Neural progenitor cell (in vitro differentiated cells): Measurements from ENCODE around the gene FREM2. TPM values are rescaled to one million over a fixed set of nuclear protein-coding genes. Genes with fewer than 3 reads are reported as not detected.

Experiments
- DNase-seq: peaks from one replicate; pipeline ENCODE4 v3.0.0-alpha.2; 2016; ENCODE audit warnings: low spot score
- H2AFZ ChIP-seq: fragments of 200-600 bp; sonication (generic); replicated peaks from 2 replicates; pipeline ENCODE4 v1.6.1; 2016; ENCODE audit warnings: antibody characterized with exemption
- H3F3A ChIP-seq: fragments of 200-600 bp; sonication (generic); 2 replicates; pipeline ENCODE4 v1.6.1; 2016; ENCODE audit warnings: antibody characterized with exemption, low read depth
- H3K27ac ChIP-seq: fragments of 200-600 bp; sonication (generic); 2 replicates; pipeline ENCODE4 v1.5.1; 2016; ENCODE audit warnings: mild to moderate bottlenecking
- H3K27me3 ChIP-seq: fragments of 200-600 bp; sonication (generic); 2 replicates; pipeline ENCODE4 v1.6.1; 2016; ENCODE audit warnings: mild to moderate bottlenecking, moderate library complexity
- H3K36me3 ChIP-seq: fragments of 200-600 bp; sonication (generic); 2 replicates; pipeline ENCODE4 v1.5.1; 2016
- H3K4me1 ChIP-seq: fragments of 200-600 bp; sonication (generic); 2 replicates; pipeline ENCODE4 v1.6.1; 2016; ENCODE audit warnings: mixed run types
- H3K4me2 ChIP-seq: fragments of 200-600 bp; sonication (generic); 2 replicates; pipeline ENCODE4 v1.6.1; 2016
- H3K4me3 ChIP-seq: fragments of 200-600 bp; sonication (generic); 2 replicates; pipeline ENCODE4 v1.5.1; 2016
- H3K79me2 ChIP-seq: fragments of 200-600 bp; sonication (generic); 2 replicates; pipeline ENCODE4 v1.6.1; 2016; ENCODE audit warnings: low read depth
- H3K9ac ChIP-seq: fragments of 200-600 bp; sonication (generic); 2 replicates; pipeline ENCODE4 v1.6.1; 2016
- H3K9me3 ChIP-seq: fragments of 200-600 bp; sonication (generic); 2 replicates; pipeline ENCODE4 v1.5.1; 2016; ENCODE audit warnings: low read depth
- H4K20me1 ChIP-seq: fragments of 200-600 bp; sonication (generic); 2 replicates; pipeline ENCODE4 v1.6.1; 2016; ENCODE audit warnings: low read depth
- H3K27ac Mint-ChIP-seq: 3 replicates; pipeline ENCODE4 v1.8.0; 2021; ENCODE audit warnings: mixed read lengths
- H3K27me3 Mint-ChIP-seq: 2 replicates; pipeline ENCODE4 v1.8.0; 2022; ENCODE audit warnings: low read depth, mild to moderate bottlenecking, inconsistent platforms, moderate library complexity, mixed read lengths; ENCODE audit not compliant: insufficient read depth
- H3K36me3 Mint-ChIP-seq: 3 replicates; pipeline ENCODE4 v1.8.0; 2021; ENCODE audit warnings: mixed read lengths
- H3K4me1 Mint-ChIP-seq: 3 replicates; pipeline ENCODE4 v1.8.0; 2021; ENCODE audit warnings: mixed read lengths
- H3K4me3 Mint-ChIP-seq: 3 replicates; pipeline ENCODE4 v1.8.0; 2021; ENCODE audit warnings: mild to moderate bottlenecking, moderate library complexity, mixed read lengths
- H3K9me3 Mint-ChIP-seq: 3 replicates; pipeline ENCODE4 v1.8.0; 2020; ENCODE audit warnings: mixed read lengths
- EZH2 ChIP-seq: fragments of 200-600 bp; sonication (generic); IDR thresholded peaks from 2 replicates; pipeline ENCODE4 v1.6.1; 2017; ENCODE audit warnings: antibody characterized with exemption, mild to moderate bottlenecking, moderate library complexity
- EZH2phosphoT487 ChIP-seq: fragments of 200-600 bp; sonication (generic); IDR thresholded peaks from 2 replicates; pipeline ENCODE4 v1.6.1; 2017; ENCODE audit warnings: antibody characterized with exemption
- total RNA-seq: library from RNA; depleted of rRNA; stranded (reverse); fragments of >200 nt; gene quantifications from 2 replicates; pipeline ENCODE4 v1.2.3, GENCODE V29; 2015; ENCODE audit warnings: low replicate concordance
- TF ChIP-seq, protein P1 (sequence below): fragments of 200-600 bp; sonication (generic); IDR thresholded peaks from 2 replicates; pipeline ENCODE4 v1.5.1; 2017; ENCODE audit warnings: antibody characterized with exemption, mild to moderate bottlenecking

The FREM2 gene
- total RNA-seq, 1 donor from 2014 or later, result 21.3 TPM

- no peak overlapping the region for H3K4me2 ChIP-seq
- no peaks in the 10 kb centered on the region for H3K4me1 ChIP-seq
- no peak overlapping the region for H3K27ac ChIP-seq
- H4K20me1 ChIP-seq, result no peaks in the 10 kb centered on the region
- no peaks in the 10 kb centered on the region for H3K9me3 Mint-ChIP-seq
- no peaks in the 10 kb centered on the region for H3K36me3 ChIP-seq
- no peak overlapping the region for H2AFZ ChIP-seq
- no peak overlapping the region for H3K27ac Mint-ChIP-seq
- no peak overlapping the region for H3K4me3 Mint-ChIP-seq
- peaks cover 14% of the 10 kb centered on the region for H3K4me1 Mint-ChIP-seq
- H3K79me2 ChIP-seq, result no peaks in the 10 kb centered on the region
- no peak overlapping the region for H3K4me3 ChIP-seq
- peaks cover 2% of the 10 kb centered on the region for H3K27me3 Mint-ChIP-seq
- no peak overlapping the region for H3K9ac ChIP-seq
- no peaks in the 10 kb centered on the region for H3F3A ChIP-seq
- TF ChIP-seq, protein P1, sequence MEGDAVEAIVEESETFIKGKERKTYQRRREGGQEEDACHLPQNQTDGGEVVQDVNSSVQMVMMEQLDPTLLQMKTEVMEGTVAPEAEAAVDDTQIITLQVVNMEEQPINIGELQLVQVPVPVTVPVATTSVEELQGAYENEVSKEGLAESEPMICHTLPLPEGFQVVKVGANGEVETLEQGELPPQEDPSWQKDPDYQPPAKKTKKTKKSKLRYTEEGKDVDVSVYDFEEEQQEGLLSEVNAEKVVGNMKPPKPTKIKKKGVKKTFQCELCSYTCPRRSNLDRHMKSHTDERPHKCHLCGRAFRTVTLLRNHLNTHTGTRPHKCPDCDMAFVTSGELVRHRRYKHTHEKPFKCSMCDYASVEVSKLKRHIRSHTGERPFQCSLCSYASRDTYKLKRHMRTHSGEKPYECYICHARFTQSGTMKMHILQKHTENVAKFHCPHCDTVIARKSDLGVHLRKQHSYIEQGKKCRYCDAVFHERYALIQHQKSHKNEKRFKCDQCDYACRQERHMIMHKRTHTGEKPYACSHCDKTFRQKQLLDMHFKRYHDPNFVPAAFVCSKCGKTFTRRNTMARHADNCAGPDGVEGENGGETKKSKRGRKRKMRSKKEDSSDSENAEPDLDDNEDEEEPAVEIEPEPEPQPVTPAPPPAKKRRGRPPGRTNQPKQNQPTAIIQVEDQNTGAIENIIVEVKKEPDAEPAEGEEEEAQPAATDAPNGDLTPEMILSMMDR, result no peak
- TF ChIP-seq EZH2 (no peak), EZH2phosphoT487 (no peak)
- no peaks in the 10 kb centered on the region for H3K9me3 ChIP-seq
- no peak for DNase-seq
- no peaks in the 10 kb centered on the region for H3K36me3 Mint-ChIP-seq
- H3K27me3 ChIP-seq, result no peaks in the 10 kb centered on the region
These were observed 29.7 kb upstream of the FREM2 start for GRCh38 chr13:38657191-38657590.

GRCh38 chr13:38658906-38659305, 28.0 kb upstream of the FREM2 start:
- no peaks in the 10 kb centered on the region for H3K36me3 Mint-ChIP-seq
- H3K27ac Mint-ChIP-seq, result no peak overlapping the region

GRCh38 chr13:38661010-38661675, 25.7 kb upstream of the FREM2 start:
- Histone ChIP-seq H3K79me2 (no peaks in the 10 kb centered on the region), H3K36me3 (no peaks in the 10 kb centered on the region), H3F3A (no peaks in the 10 kb centered on the region), H3K4me3 (no peak overlapping the region), H3K27ac (no peak overlapping the region), H3K4me1 (no peaks in the 10 kb centered on the region), H2AFZ (peak overlapping the region; percentile 28), H3K9me3 (no peaks in the 10 kb centered on the region), H3K27me3 (no peaks in the 10 kb centered on the region), H3K4me2 (no peak overlapping the region), H4K20me1 (no peaks in the 10 kb centered on the region), H3K9ac (no peak overlapping the region)
- H3K9me3 Mint-ChIP-seq, result no peaks in the 10 kb centered on the region
- DNase-seq, result no peak
- peaks cover 22% of the 10 kb centered on the region for H3K4me1 Mint-ChIP-seq
- H3K4me3 Mint-ChIP-seq, result no peak overlapping the region
- H3K36me3 Mint-ChIP-seq, result no peaks in the 10 kb centered on the region
- no peak overlapping the region for H3K27ac Mint-ChIP-seq
- H3K27me3 Mint-ChIP-seq, result peaks cover 2% of the 10 kb centered on the region
- TF ChIP-seq EZH2phosphoT487 (no peak), EZH2 (no peak)
- TF ChIP-seq, protein P1, result no peak

More at GRCh38 chr13:38658906-38659305, 28.0 kb upstream of the FREM2 start:
- Histone ChIP-seq H4K20me1 (no peaks in the 10 kb centered on the region), H3K4me1 (no peaks in the 10 kb centered on the region), H3K79me2 (no peaks in the 10 kb centered on the region), H3K9ac (no peak overlapping the region), H3F3A (no peaks in the 10 kb centered on the region), H3K4me2 (no peak overlapping the region), H3K36me3 (no peaks in the 10 kb centered on the region), H2AFZ (no peak overlapping the region), H3K9me3 (no peaks in the 10 kb centered on the region), H3K4me3 (no peak overlapping the region), H3K27me3 (no peaks in the 10 kb centered on the region), H3K27ac (no peak overlapping the region)
- DNase-seq, result no peak
- no peak overlapping the region for H3K4me3 Mint-ChIP-seq
- H3K9me3 Mint-ChIP-seq, result no peaks in the 10 kb centered on the region
- H3K4me1 Mint-ChIP-seq, result peaks cover 22% of the 10 kb centered on the region
- TF ChIP-seq EZH2phosphoT487 (no peak), EZH2 (no peak)
- TF ChIP-seq, protein P1, result no peak
- H3K27me3 Mint-ChIP-seq, result no peaks in the 10 kb centered on the region
